ENCODE measurements around the gene SLC6A12. TPM values are rescaled to one million over a fixed set of nuclear protein-coding genes. Genes with fewer than 3 reads are reported as not detected.

SLC6A12 gene
- total RNA-seq, 1 donor from 2014 or later, result not detected

- H3K4me3 ChIP-seq (ENCODE audit: low read length in 3 of 3), result no peak overlapping the region
- peaks cover 20 to 45% (median 42%) of the 10 kb centered on the region in 3 donors for H3K4me1 ChIP-seq (ENCODE audit: control insufficient read depth in 3 of 3, insufficient read depth in 3 of 3, low read length in 3 of 3)
- peaks cover 8 to 23% (median 11%) of the 10 kb centered on the region in 3 donors for H3K27me3 ChIP-seq (ENCODE audit: control insufficient read depth in 3 of 3, insufficient read depth in 3 of 3, low read length in 3 of 3)
- H3K27ac ChIP-seq (ENCODE audit: low read depth, low read length), result no peak overlapping the region
- H3K9ac ChIP-seq (ENCODE audit: low read depth in 1 of 3, low read length in 3 of 3), result no peak overlapping the region
- H3K9me3 ChIP-seq (ENCODE audit: control insufficient read depth in 3 of 3, low read length in 3 of 3), result no peaks in the 10 kb centered on the region
- no peaks in the 10 kb centered on the region for H3K36me3 ChIP-seq (ENCODE audit: control insufficient read depth in 3 of 3, insufficient read depth in 3 of 3, low read length in 3 of 3)
Measured at GRCh38 chr12:171743-172676, 41.9 kb downstream of the SLC6A12 start.

GRCh38 chr12:171276-171675 is 42.7 kb downstream of the SLC6A12 start:
- no peak overlapping the region for H3K27ac ChIP-seq (ENCODE audit: low read depth, low read length)
- H3K9me3 ChIP-seq (ENCODE audit: control insufficient read depth in 3 of 3, low read length in 3 of 3), result no peaks in the 10 kb centered on the region
- H3K27me3 ChIP-seq (ENCODE audit: control insufficient read depth in 3 of 3, insufficient read depth in 3 of 3, low read length in 3 of 3), result peaks cover 8 to 23% (median 11%) of the 10 kb centered on the region in 3 donors
- H3K9ac ChIP-seq (ENCODE audit: low read depth in 1 of 3, low read length in 3 of 3), result no peak overlapping the region
- peaks cover 15 to 38% (median 35%) of the 10 kb centered on the region in 3 donors for H3K4me1 ChIP-seq (ENCODE audit: control insufficient read depth in 3 of 3, insufficient read depth in 3 of 3, low read length in 3 of 3)
- no peak overlapping the region for H3K4me3 ChIP-seq (ENCODE audit: low read length in 3 of 3)
- H3K36me3 ChIP-seq (ENCODE audit: control insufficient read depth in 3 of 3, insufficient read depth in 3 of 3, low read length in 3 of 3), result no peaks in the 10 kb centered on the region

- peaks cover 8 to 23% (median 12%) of the 10 kb centered on the region in 3 donors for H3K27me3 ChIP-seq (ENCODE audit: control insufficient read depth in 3 of 3, insufficient read depth in 3 of 3, low read length in 3 of 3)
- H3K27ac ChIP-seq (ENCODE audit: low read depth, low read length), result no peak overlapping the region
- H3K36me3 ChIP-seq (ENCODE audit: control insufficient read depth in 3 of 3, insufficient read depth in 3 of 3, low read length in 3 of 3), result no peaks in the 10 kb centered on the region
- H3K4me3 ChIP-seq (ENCODE audit: low read length in 3 of 3), result no peak overlapping the region
- H3K4me1 ChIP-seq (ENCODE audit: control insufficient read depth in 3 of 3, insufficient read depth in 3 of 3, low read length in 3 of 3), result peaks cover 15 to 31% (median 29%) of the 10 kb centered on the region in 3 donors
- no peak overlapping the region for H3K9ac ChIP-seq (ENCODE audit: low read depth in 1 of 3, low read length in 3 of 3)
- no peaks in the 10 kb centered on the region for H3K9me3 ChIP-seq (ENCODE audit: control insufficient read depth in 3 of 3, low read length in 3 of 3)
Measured at GRCh38 chr12:170371-171225, 43.4 kb downstream of the SLC6A12 start.

GRCh38 chr12:169528-170370 is 44.2 kb downstream of the SLC6A12 start:
- peaks cover 11 to 23% (median 20%) of the 10 kb centered on the region in 3 donors for H3K27me3 ChIP-seq (ENCODE audit: control insufficient read depth in 3 of 3, insufficient read depth in 3 of 3, low read length in 3 of 3)
- H3K4me3 ChIP-seq (ENCODE audit: low read length in 3 of 3), result no peak overlapping the region
- no peaks in the 10 kb centered on the region for H3K36me3 ChIP-seq (ENCODE audit: control insufficient read depth in 3 of 3, insufficient read depth in 3 of 3, low read length in 3 of 3)
- H3K9me3 ChIP-seq (ENCODE audit: control insufficient read depth in 3 of 3, low read length in 3 of 3), result no peaks in the 10 kb centered on the region
- H3K27ac ChIP-seq (ENCODE audit: low read depth, low read length), result no peak overlapping the region
- peaks cover 12 to 24% (median 21%) of the 10 kb centered on the region in 3 donors for H3K4me1 ChIP-seq (ENCODE audit: control insufficient read depth in 3 of 3, insufficient read depth in 3 of 3, low read length in 3 of 3)
- H3K9ac ChIP-seq (ENCODE audit: low read depth in 1 of 3, low read length in 3 of 3), result no peak overlapping the region

GRCh38 chr12:168763-169525 is 45.0 kb downstream of the SLC6A12 start:
- Histone ChIP-seq H3K9ac (ENCODE audit: low read depth in 1 of 3, low read length in 3 of 3) (no peak overlapping the region), H3K4me1 (ENCODE audit: control insufficient read depth in 3 of 3, insufficient read depth in 3 of 3, low read length in 3 of 3) (peaks cover 8 to 17% (median 17%) of the 10 kb centered on the region in 3 donors), H3K27ac (ENCODE audit: low read depth, low read length) (no peak overlapping the region), H3K4me3 (ENCODE audit: low read length in 3 of 3) (no peak overlapping the region), H3K9me3 (ENCODE audit: control insufficient read depth in 3 of 3, low read length in 3 of 3) (no peaks in the 10 kb centered on the region), H3K36me3 (ENCODE audit: control insufficient read depth in 3 of 3, insufficient read depth in 3 of 3, low read length in 3 of 3) (no peaks in the 10 kb centered on the region), H3K27me3 (ENCODE audit: control insufficient read depth in 3 of 3, insufficient read depth in 3 of 3, low read length in 3 of 3) (peaks cover 14 to 24% (median 20%) of the 10 kb centered on the region in 3 donors)

GRCh38 chr12:167959-168600 is 45.9 kb downstream of the SLC6A12 start:
- Histone ChIP-seq H3K27ac (ENCODE audit: low read depth, low read length) (no peak overlapping the region), H3K9ac (ENCODE audit: low read depth in 1 of 3, low read length in 3 of 3) (no peak overlapping the region), H3K9me3 (ENCODE audit: control insufficient read depth in 3 of 3, low read length in 3 of 3) (no peaks in the 10 kb centered on the region), H3K27me3 (ENCODE audit: control insufficient read depth in 3 of 3, insufficient read depth in 3 of 3, low read length in 3 of 3) (peaks cover 16 to 23% (median 19%) of the 10 kb centered on the region in 3 donors), H3K36me3 (ENCODE audit: control insufficient read depth in 3 of 3, insufficient read depth in 3 of 3, low read length in 3 of 3) (no peaks in the 10 kb centered on the region), H3K4me3 (ENCODE audit: low read length in 3 of 3) (no peak overlapping the region), H3K4me1 (ENCODE audit: control insufficient read depth in 3 of 3, insufficient read depth in 3 of 3, low read length in 3 of 3) (peaks cover 4 to 12% (median 12%) of the 10 kb centered on the region in 3 donors)

- no peak overlapping the region for H3K9ac ChIP-seq (ENCODE audit: low read depth in 1 of 3, low read length in 3 of 3)
- H3K27ac ChIP-seq (ENCODE audit: low read depth, low read length), result no peak overlapping the region
- no peaks in the 10 kb centered on the region for H3K9me3 ChIP-seq (ENCODE audit: control insufficient read depth in 3 of 3, low read length in 3 of 3)
- no peak overlapping the region for H3K4me3 ChIP-seq (ENCODE audit: low read length in 3 of 3)
- no peaks in the 10 kb centered on the region for H3K36me3 ChIP-seq (ENCODE audit: control insufficient read depth in 3 of 3, insufficient read depth in 3 of 3, low read length in 3 of 3)
- peaks cover 11 to 25% (median 19%) of the 10 kb centered on the region in 3 donors for H3K27me3 ChIP-seq (ENCODE audit: control insufficient read depth in 3 of 3, insufficient read depth in 3 of 3, low read length in 3 of 3)
- H3K4me1 ChIP-seq (ENCODE audit: control insufficient read depth in 3 of 3, insufficient read depth in 3 of 3, low read length in 3 of 3), result peaks cover 0 to 3% (median 3%) of the 10 kb centered on the region in 3 donors
Measured at GRCh38 chr12:166425-167075, 47.4 kb downstream of the SLC6A12 start.

GRCh38 chr12:165862-166368 is 48.0 kb downstream of the SLC6A12 start:
- Histone ChIP-seq H3K4me3 (ENCODE audit: low read length in 3 of 3) (no peak overlapping the region), H3K9me3 (ENCODE audit: control insufficient read depth in 3 of 3, low read length in 3 of 3) (no peaks in the 10 kb centered on the region), H3K9ac (ENCODE audit: low read depth in 1 of 3, low read length in 3 of 3) (no peak overlapping the region), H3K36me3 (ENCODE audit: control insufficient read depth in 3 of 3, insufficient read depth in 3 of 3, low read length in 3 of 3) (no peaks in the 10 kb centered on the region), H3K27me3 (ENCODE audit: control insufficient read depth in 3 of 3, insufficient read depth in 3 of 3, low read length in 3 of 3) (peaks cover 10 to 25% (median 19%) of the 10 kb centered on the region in 3 donors), H3K27ac (ENCODE audit: low read depth, low read length) (no peak overlapping the region), H3K4me1 (ENCODE audit: control insufficient read depth in 3 of 3, insufficient read depth in 3 of 3, low read length in 3 of 3) (peaks cover 0 to 3% (median 3%) of the 10 kb centered on the region in 3 donors)

Data from skeletal muscle tissue (tissue), 4 donors.